ENCODE results near the gene ZNF618. TPM values are rescaled to one million over a fixed set of nuclear protein-coding genes. Genes with fewer than 3 reads are reported as not detected.

ZNF618 gene
- polyA plus RNA-seq, 4 donors, result 0.22 to 5.5 (median 1.9) TPM

- Histone ChIP-seq H3K27ac (ENCODE audit: low read depth in 1 of 3, low read length in 2 of 3) (no peak overlapping the region), H3K4me1 (ENCODE audit: control insufficient read depth in 3 of 3, insufficient read depth in 2 of 3, low read depth in 1 of 3, low read length in 2 of 3) (no peaks in the 10 kb centered on the region), H3K9me3 (ENCODE audit: control insufficient read depth in 2 of 2, insufficient read depth in 1 of 2, low read depth in 1 of 2, low read length in 1 of 2) (no peaks in the 10 kb centered on the region), H3K36me3 (ENCODE audit: control insufficient read depth in 3 of 3, insufficient read depth in 2 of 3, low read depth in 1 of 3, low read length in 3 of 3) (peaks cover 0 to 9% (median 0%) of the 10 kb centered on the region in 3 donors), H3K27me3 (ENCODE audit: control insufficient read depth in 3 of 3, insufficient read depth in 3 of 3, low read length in 3 of 3) (no peaks in the 10 kb centered on the region), H3K4me3 (ENCODE audit: low read depth in 1 of 3, low read length in 3 of 3) (no peak overlapping the region)
- no peak for DNase-seq
- FAIRE-seq, result no peak
Measured at GRCh38 chr9:113896713-113897112, 20.6 kb downstream of the ZNF618 start.

GRCh38 chr9:113898151-113898550, 22.0 kb downstream of the ZNF618 start:
- no peaks in the 10 kb centered on the region for H3K27me3 ChIP-seq (ENCODE audit: control insufficient read depth in 3 of 3, insufficient read depth in 3 of 3, low read length in 3 of 3)
- FAIRE-seq, result no peak
- H3K27ac ChIP-seq (ENCODE audit: low read depth in 1 of 3, low read length in 2 of 3), result no peak overlapping the region
- H3K4me1 ChIP-seq (ENCODE audit: control insufficient read depth in 3 of 3, insufficient read depth in 2 of 3, low read depth in 1 of 3, low read length in 2 of 3), result no peaks in the 10 kb centered on the region
- no peaks in the 10 kb centered on the region for H3K9me3 ChIP-seq (ENCODE audit: control insufficient read depth in 2 of 2, insufficient read depth in 1 of 2, low read depth in 1 of 2, low read length in 1 of 2)
- H3K4me3 ChIP-seq (ENCODE audit: low read depth in 1 of 3, low read length in 3 of 3), result no peak overlapping the region
- H3K36me3 ChIP-seq (ENCODE audit: control insufficient read depth in 3 of 3, insufficient read depth in 2 of 3, low read depth in 1 of 3, low read length in 3 of 3), result peaks cover 0 to 9% (median 0%) of the 10 kb centered on the region in 3 donors
- 67 to 84% (median 72%) methylated on average over 3 of the region's 3 CpGs for WGBS, 3 donors
- no peak for DNase-seq

GRCh38 chr9:113898596-113898995, 22.5 kb downstream of the ZNF618 start:
- FAIRE-seq, result no peak
- no peaks in the 10 kb centered on the region for H3K4me1 ChIP-seq (ENCODE audit: control insufficient read depth in 3 of 3, insufficient read depth in 2 of 3, low read depth in 1 of 3, low read length in 2 of 3)
- DNase-seq, result no peak
- H3K27me3 ChIP-seq (ENCODE audit: control insufficient read depth in 3 of 3, insufficient read depth in 3 of 3, low read length in 3 of 3), result no peaks in the 10 kb centered on the region
- WGBS, 3 donors, result 92 to 95% (median 95%) methylated on average over 4 of the region's 4 CpGs
- no peak overlapping the region for H3K27ac ChIP-seq (ENCODE audit: low read depth in 1 of 3, low read length in 2 of 3)
- no peak overlapping the region for H3K4me3 ChIP-seq (ENCODE audit: low read depth in 1 of 3, low read length in 3 of 3)
- H3K36me3 ChIP-seq (ENCODE audit: control insufficient read depth in 3 of 3, insufficient read depth in 2 of 3, low read depth in 1 of 3, low read length in 3 of 3), result peaks cover 0 to 9% (median 0%) of the 10 kb centered on the region in 3 donors
- H3K9me3 ChIP-seq (ENCODE audit: control insufficient read depth in 2 of 2, insufficient read depth in 1 of 2, low read depth in 1 of 2, low read length in 1 of 2), result no peaks in the 10 kb centered on the region

GRCh38 chr9:113899205-113899604, 23.1 kb downstream of the ZNF618 start:
- no peaks in the 10 kb centered on the region for H3K27me3 ChIP-seq (ENCODE audit: control insufficient read depth in 3 of 3, insufficient read depth in 3 of 3, low read length in 3 of 3)
- FAIRE-seq (no peak), DNase-seq (no peak)
- H3K4me1 ChIP-seq (ENCODE audit: control insufficient read depth in 3 of 3, insufficient read depth in 2 of 3, low read depth in 1 of 3, low read length in 2 of 3), result no peaks in the 10 kb centered on the region
- H3K9me3 ChIP-seq (ENCODE audit: control insufficient read depth in 2 of 2, insufficient read depth in 1 of 2, low read depth in 1 of 2, low read length in 1 of 2), result no peaks in the 10 kb centered on the region
- H3K36me3 ChIP-seq (ENCODE audit: control insufficient read depth in 3 of 3, insufficient read depth in 2 of 3, low read depth in 1 of 3, low read length in 3 of 3), result peaks cover 0 to 9% (median 0%) of the 10 kb centered on the region in 3 donors
- 92 to 95% (median 93%) methylated on average over 6 of the region's 6 CpGs for WGBS, 3 donors
- no peak overlapping the region for H3K27ac ChIP-seq (ENCODE audit: low read depth in 1 of 3, low read length in 2 of 3)
- no peak overlapping the region for H3K4me3 ChIP-seq (ENCODE audit: low read depth in 1 of 3, low read length in 3 of 3)

- no peak for DNase-seq
- Histone ChIP-seq H3K4me3 (ENCODE audit: low read depth in 1 of 3, low read length in 3 of 3) (no peak overlapping the region), H3K27me3 (ENCODE audit: control insufficient read depth in 3 of 3, insufficient read depth in 3 of 3, low read length in 3 of 3) (no peaks in the 10 kb centered on the region), H3K9me3 (ENCODE audit: control insufficient read depth in 2 of 2, insufficient read depth in 1 of 2, low read depth in 1 of 2, low read length in 1 of 2) (no peaks in the 10 kb centered on the region), H3K27ac (ENCODE audit: low read depth in 1 of 3, low read length in 2 of 3) (no peak overlapping the region), H3K4me1 (ENCODE audit: control insufficient read depth in 3 of 3, insufficient read depth in 2 of 3, low read depth in 1 of 3, low read length in 2 of 3) (no peaks in the 10 kb centered on the region), H3K36me3 (ENCODE audit: control insufficient read depth in 3 of 3, insufficient read depth in 2 of 3, low read depth in 1 of 3, low read length in 3 of 3) (peaks cover 0 to 9% (median 0%) of the 10 kb centered on the region in 3 donors)
- WGBS, 3 donors, result 82 to 91% (median 91%) methylated on average over 17 of the region's 17 CpGs
- FAIRE-seq, result no peak
Measured at GRCh38 chr9:113901221-113901688, 25.1 kb downstream of the ZNF618 start.

GRCh38 chr9:113903514-113904077, 27.5 kb downstream of the ZNF618 start:
- no peak for FAIRE-seq
- 85 to 88% (median 86%) methylated on average over 4 of the region's 4 CpGs for WGBS, 3 donors
- H3K36me3 ChIP-seq (ENCODE audit: control insufficient read depth in 3 of 3, insufficient read depth in 2 of 3, low read depth in 1 of 3, low read length in 3 of 3), result peaks cover 0 to 9% (median 0%) of the 10 kb centered on the region in 3 donors

GRCh38 chr9:113906411-113907110, 30.5 kb downstream of the ZNF618 start:
- no peak overlapping the region for H3K27ac ChIP-seq (ENCODE audit: low read depth in 1 of 3, low read length in 2 of 3)
- no peak overlapping the region for H3K4me3 ChIP-seq (ENCODE audit: low read depth in 1 of 3, low read length in 3 of 3)
- H3K9me3 ChIP-seq (ENCODE audit: control insufficient read depth in 2 of 2, insufficient read depth in 1 of 2, low read depth in 1 of 2, low read length in 1 of 2), result no peaks in the 10 kb centered on the region
- H3K36me3 ChIP-seq (ENCODE audit: control insufficient read depth in 3 of 3, insufficient read depth in 2 of 3, low read depth in 1 of 3, low read length in 3 of 3), result peaks cover 0 to 2% (median 0%) of the 10 kb centered on the region in 3 donors
- H3K4me1 ChIP-seq (ENCODE audit: control insufficient read depth in 3 of 3, insufficient read depth in 2 of 3, low read depth in 1 of 3, low read length in 2 of 3), result peaks cover 0 to 9% (median 0%) of the 10 kb centered on the region in 3 donors
- DNase-seq (no peak), FAIRE-seq (no peak)
- no peaks in the 10 kb centered on the region for H3K27me3 ChIP-seq (ENCODE audit: control insufficient read depth in 3 of 3, insufficient read depth in 3 of 3, low read length in 3 of 3)
- 77 to 85% (median 81%) methylated on average over 6 of the region's 6 CpGs for WGBS, 3 donors

More at GRCh38 chr9:113903514-113904077, 27.5 kb downstream of the ZNF618 start:
- H3K4me1 ChIP-seq (ENCODE audit: control insufficient read depth in 3 of 3, insufficient read depth in 2 of 3, low read depth in 1 of 3, low read length in 2 of 3), result no peaks in the 10 kb centered on the region
- no peak overlapping the region for H3K4me3 ChIP-seq (ENCODE audit: low read depth in 1 of 3, low read length in 3 of 3)
- no peak overlapping the region for H3K27ac ChIP-seq (ENCODE audit: low read depth in 1 of 3, low read length in 2 of 3)
- no peaks in the 10 kb centered on the region for H3K9me3 ChIP-seq (ENCODE audit: control insufficient read depth in 2 of 2, insufficient read depth in 1 of 2, low read depth in 1 of 2, low read length in 1 of 2)
- no peak for DNase-seq
- no peaks in the 10 kb centered on the region for H3K27me3 ChIP-seq (ENCODE audit: control insufficient read depth in 3 of 3, insufficient read depth in 3 of 3, low read length in 3 of 3)

GRCh38 chr9:113907282-113907681, 31.2 kb downstream of the ZNF618 start:
- FAIRE-seq (no peak), DNase-seq (no peak)
- no peaks in the 10 kb centered on the region for H3K9me3 ChIP-seq (ENCODE audit: control insufficient read depth in 2 of 2, insufficient read depth in 1 of 2, low read depth in 1 of 2, low read length in 1 of 2)
- 67 to 82% (median 73%) methylated on average over 5 of the region's 5 CpGs for WGBS, 3 donors
- no peaks in the 10 kb centered on the region for H3K27me3 ChIP-seq (ENCODE audit: control insufficient read depth in 3 of 3, insufficient read depth in 3 of 3, low read length in 3 of 3)
- peaks cover 0 to 9% (median 0%) of the 10 kb centered on the region in 3 donors for H3K4me1 ChIP-seq (ENCODE audit: control insufficient read depth in 3 of 3, insufficient read depth in 2 of 3, low read depth in 1 of 3, low read length in 2 of 3)
- peaks cover 0 to 2% (median 0%) of the 10 kb centered on the region in 3 donors for H3K36me3 ChIP-seq (ENCODE audit: control insufficient read depth in 3 of 3, insufficient read depth in 2 of 3, low read depth in 1 of 3, low read length in 3 of 3)
- no peak overlapping the region for H3K27ac ChIP-seq (ENCODE audit: low read depth in 1 of 3, low read length in 2 of 3)
- H3K4me3 ChIP-seq (ENCODE audit: low read depth in 1 of 3, low read length in 3 of 3), result no peak overlapping the region
